Calu3 (cell line): ENCODE measurements around the gene DSCAML1. TPM values are rescaled to one million over a fixed set of nuclear protein-coding genes. Genes with fewer than 3 reads are reported as not detected.

Source experiments
- BruUV-seq: library from RNA; stranded (reverse); fragments of 400-500 nt; replicated peaks from 2 replicates; lab custom pipeline; 2021; lab: Mats Ljungman, UMichigan
- CTCF ChIA-PET: fragments of 300-600 bp; sonication (Branson Sonifier 250); formaldehyde crosslinking; loops from one replicate; lab custom pipeline; 2022; ENCODE audit warnings: antibody characterized with exemption; lab: Charles Lee
- DNase-seq: peaks from one replicate; pipeline ENCODE4 v3.0.0; 2022
- H3K27ac Mint-ChIP-seq: one replicate; pipeline ENCODE4 v1.8.0; 2022; ENCODE audit warnings: mixed read lengths; ENCODE audit not compliant: unreplicated experiment
- H3K27me3 Mint-ChIP-seq: one replicate; pipeline ENCODE4 v1.8.0; 2022; ENCODE audit warnings: mixed read lengths; ENCODE audit not compliant: unreplicated experiment
- H3K36me3 Mint-ChIP-seq: one replicate; pipeline ENCODE4 v1.8.0; 2022; ENCODE audit warnings: mild to moderate bottlenecking, moderate library complexity, mixed read lengths; ENCODE audit not compliant: insufficient read depth, unreplicated experiment
- H3K4me1 Mint-ChIP-seq: one replicate; pipeline ENCODE4 v1.8.0; 2022; ENCODE audit warnings: mild to moderate bottlenecking, low read depth, mixed read lengths; ENCODE audit not compliant: unreplicated experiment
- H3K4me3 Mint-ChIP-seq: one replicate; pipeline ENCODE4 v1.8.0; 2022; ENCODE audit warnings: mild to moderate bottlenecking, low read depth, moderate library complexity, mixed read lengths; ENCODE audit not compliant: unreplicated experiment
- H3K9me3 Mint-ChIP-seq: one replicate; pipeline ENCODE4 v1.8.0; 2022; ENCODE audit warnings: low read depth, mixed read lengths; ENCODE audit not compliant: unreplicated experiment
- intact Hi-C: fragments of 100-400 bp; cut with micrococcal nuclease; formaldehyde crosslinking; loops from one replicate; pipeline ENCODE4 v1.10.0; 2022; ENCODE audit not compliant: unreplicated experiment
- total RNA-seq: library from RNA; stranded (reverse); gene quantifications from 2 replicates; pipeline ENCODE4 v1.2.3, GENCODE V29; 2022
- TF ChIP-seq, protein P1 (sequence below): fragments of 200-600 bp; IDR thresholded peaks from one replicate; pipeline ENCODE4 v1.8.0; 2022; ENCODE audit warnings: antibody characterized with exemption; ENCODE audit not compliant: unreplicated experiment

DSCAML1 gene
- total RNA-seq, 1 experiment from 2014 or later = 0.07 TPM

DNA sequence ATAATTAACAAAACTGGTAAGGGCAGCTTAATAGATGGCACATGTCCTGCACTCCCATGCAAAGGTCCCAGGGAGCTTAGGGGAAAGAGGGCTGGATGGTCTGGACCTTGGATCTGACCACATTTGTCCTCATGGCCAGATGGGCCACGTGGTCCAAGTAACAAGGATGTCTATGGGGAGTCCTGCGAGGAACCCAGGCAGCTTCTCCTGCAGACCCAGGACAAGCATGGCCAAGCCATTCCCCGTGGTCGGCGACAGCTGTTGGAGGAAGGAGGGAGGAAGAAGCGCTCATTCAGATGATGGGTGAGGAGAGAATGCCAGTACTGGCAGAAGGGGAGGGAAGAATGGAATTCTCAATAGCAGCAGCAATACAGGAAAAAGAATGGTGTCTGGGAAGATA lies 109.2 kb downstream of the DSCAML1 start:
- Mint-ChIP-seq H3K27me3 (peaks cover 25% of the 10 kb centered on the region), H3K27ac (no peak overlapping the region), H3K4me3 (no peak overlapping the region), H3K36me3 (no peaks in the 10 kb centered on the region), H3K4me1 (no peaks in the 10 kb centered on the region), H3K9me3 (no peaks in the 10 kb centered on the region)
- BruUV-seq = no TSS peak
- TF ChIP-seq, protein P1, sequence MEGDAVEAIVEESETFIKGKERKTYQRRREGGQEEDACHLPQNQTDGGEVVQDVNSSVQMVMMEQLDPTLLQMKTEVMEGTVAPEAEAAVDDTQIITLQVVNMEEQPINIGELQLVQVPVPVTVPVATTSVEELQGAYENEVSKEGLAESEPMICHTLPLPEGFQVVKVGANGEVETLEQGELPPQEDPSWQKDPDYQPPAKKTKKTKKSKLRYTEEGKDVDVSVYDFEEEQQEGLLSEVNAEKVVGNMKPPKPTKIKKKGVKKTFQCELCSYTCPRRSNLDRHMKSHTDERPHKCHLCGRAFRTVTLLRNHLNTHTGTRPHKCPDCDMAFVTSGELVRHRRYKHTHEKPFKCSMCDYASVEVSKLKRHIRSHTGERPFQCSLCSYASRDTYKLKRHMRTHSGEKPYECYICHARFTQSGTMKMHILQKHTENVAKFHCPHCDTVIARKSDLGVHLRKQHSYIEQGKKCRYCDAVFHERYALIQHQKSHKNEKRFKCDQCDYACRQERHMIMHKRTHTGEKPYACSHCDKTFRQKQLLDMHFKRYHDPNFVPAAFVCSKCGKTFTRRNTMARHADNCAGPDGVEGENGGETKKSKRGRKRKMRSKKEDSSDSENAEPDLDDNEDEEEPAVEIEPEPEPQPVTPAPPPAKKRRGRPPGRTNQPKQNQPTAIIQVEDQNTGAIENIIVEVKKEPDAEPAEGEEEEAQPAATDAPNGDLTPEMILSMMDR = no peak
- CTCF ChIA-PET = no interaction called here
- DNase-seq = no peak
- intact Hi-C loops = no loop called here

DNA sequence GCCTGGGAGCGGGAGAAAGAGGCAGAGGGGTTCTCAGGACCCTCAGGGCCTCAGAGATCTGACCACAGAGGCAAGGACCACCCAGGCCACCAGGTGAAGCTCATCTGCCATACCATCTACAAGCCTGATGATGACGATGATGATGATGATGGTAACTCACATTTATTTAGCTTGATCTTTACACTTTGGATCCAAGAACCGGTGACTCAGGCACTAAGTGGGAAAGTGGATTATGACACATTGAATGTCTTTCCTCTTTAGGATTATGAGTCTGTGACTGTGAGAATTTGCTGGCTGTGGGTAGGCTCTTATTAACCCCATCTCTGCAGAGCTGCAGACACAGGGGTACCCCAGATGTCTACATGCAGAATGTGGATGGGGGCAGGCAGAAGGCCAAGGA lies 110.3 kb downstream of the DSCAML1 start:
- no peak overlapping the region for H3K27ac Mint-ChIP-seq
- H3K36me3 Mint-ChIP-seq = no peaks in the 10 kb centered on the region
- BruUV-seq = no TSS peak
- H3K27me3 Mint-ChIP-seq = peaks cover 35% of the 10 kb centered on the region
- DNase-seq = no peak
- TF ChIP-seq, protein P1 = no peak
- CTCF ChIA-PET = interaction anchor here (0.6 kb wide), 1 partner anchor 96 kb away, joined by 3 read pairs; no protein-coding TSS in a partner anchor
- no peak overlapping the region for H3K4me3 Mint-ChIP-seq
- intact Hi-C loops = no loop called here
- no peaks in the 10 kb centered on the region for H3K4me1 Mint-ChIP-seq
- H3K9me3 Mint-ChIP-seq = no peaks in the 10 kb centered on the region

DNA sequence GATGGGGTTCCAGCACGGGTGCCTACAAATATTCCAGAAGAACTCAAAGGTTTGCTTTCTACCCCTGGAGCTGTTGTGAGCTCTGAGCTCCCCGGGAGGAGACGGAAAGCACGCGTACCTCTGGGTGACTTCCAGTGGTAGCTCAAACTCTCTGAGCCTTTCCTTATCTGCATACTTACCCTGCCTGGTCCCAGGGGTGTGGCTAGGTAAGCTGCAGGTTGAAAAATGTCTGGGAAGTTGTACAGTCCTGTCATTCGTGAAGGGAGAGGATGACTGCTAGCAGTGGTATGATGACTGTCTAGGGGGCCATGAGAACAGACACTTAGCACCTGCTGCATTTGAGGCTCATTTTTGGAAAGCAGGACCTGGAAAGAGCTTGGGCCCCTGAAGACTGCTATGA lies 111.5 kb downstream of the DSCAML1 start:
- no peaks in the 10 kb centered on the region for H3K9me3 Mint-ChIP-seq
- no peak overlapping the region for H3K4me3 Mint-ChIP-seq
- TF ChIP-seq, protein P1 = no peak
- H3K27ac Mint-ChIP-seq = no peak overlapping the region
- no peaks in the 10 kb centered on the region for H3K36me3 Mint-ChIP-seq
- CTCF ChIA-PET = no interaction called here
- no TSS peak for BruUV-seq
- no peaks in the 10 kb centered on the region for H3K4me1 Mint-ChIP-seq
- intact Hi-C loops = no loop called here
- DNase-seq = no peak
- peaks cover 44% of the 10 kb centered on the region for H3K27me3 Mint-ChIP-seq

DNA sequence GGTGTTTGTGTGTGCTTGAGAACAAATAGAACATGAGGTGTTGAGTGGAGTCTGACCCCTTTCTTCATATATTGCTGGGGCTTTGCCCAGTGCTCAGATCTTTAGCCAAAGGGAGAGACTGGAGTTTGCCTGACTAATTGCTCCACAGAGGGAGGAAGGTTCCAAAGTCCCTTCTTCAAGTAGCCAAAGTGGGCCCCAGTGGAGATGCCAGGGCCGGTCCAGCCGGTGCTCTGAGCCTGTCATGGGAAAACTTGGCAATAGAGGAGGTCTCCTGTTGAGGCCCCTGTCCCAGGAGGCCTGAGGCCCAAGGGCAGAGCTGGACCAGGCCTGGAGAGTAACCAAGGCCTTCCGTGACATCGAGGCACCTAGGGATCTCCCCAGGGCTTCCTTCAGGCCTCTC lies 112.3 kb downstream of the DSCAML1 start:
- DNase-seq = no peak
- no peaks in the 10 kb centered on the region for H3K36me3 Mint-ChIP-seq
- H3K9me3 Mint-ChIP-seq = no peaks in the 10 kb centered on the region
- H3K27me3 Mint-ChIP-seq = peaks cover 50% of the 10 kb centered on the region
- no peak overlapping the region for H3K4me3 Mint-ChIP-seq
- no peaks in the 10 kb centered on the region for H3K4me1 Mint-ChIP-seq
- intact Hi-C loops = no loop called here
- TF ChIP-seq, protein P1 = no peak
- no peak overlapping the region for H3K27ac Mint-ChIP-seq
- CTCF ChIA-PET = no interaction called here
- no TSS peak for BruUV-seq
